ENCODE results near the gene PSAT1.

Gene PSAT1

DNA sequence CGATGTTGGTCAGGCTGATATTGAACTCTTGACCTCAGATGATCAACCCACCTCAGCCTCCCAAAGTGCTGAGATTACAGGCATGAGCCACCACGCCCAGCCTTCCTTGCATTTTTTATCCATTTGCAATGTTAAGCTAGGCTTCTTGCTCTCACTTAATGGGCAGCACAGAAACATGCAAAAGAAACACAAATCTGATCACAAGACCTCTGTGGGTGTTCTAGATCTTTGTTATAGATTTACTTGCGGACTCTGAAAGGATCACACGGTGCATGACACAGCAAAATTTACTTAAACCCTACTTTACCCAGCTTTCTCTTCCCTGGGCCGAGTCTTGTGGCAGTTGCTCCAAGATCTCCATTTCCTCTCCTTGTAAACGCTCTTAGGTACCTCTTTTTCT, 71.3 kb downstream of the PSAT1 start:
- no peak for FAIRE-seq

DNA sequence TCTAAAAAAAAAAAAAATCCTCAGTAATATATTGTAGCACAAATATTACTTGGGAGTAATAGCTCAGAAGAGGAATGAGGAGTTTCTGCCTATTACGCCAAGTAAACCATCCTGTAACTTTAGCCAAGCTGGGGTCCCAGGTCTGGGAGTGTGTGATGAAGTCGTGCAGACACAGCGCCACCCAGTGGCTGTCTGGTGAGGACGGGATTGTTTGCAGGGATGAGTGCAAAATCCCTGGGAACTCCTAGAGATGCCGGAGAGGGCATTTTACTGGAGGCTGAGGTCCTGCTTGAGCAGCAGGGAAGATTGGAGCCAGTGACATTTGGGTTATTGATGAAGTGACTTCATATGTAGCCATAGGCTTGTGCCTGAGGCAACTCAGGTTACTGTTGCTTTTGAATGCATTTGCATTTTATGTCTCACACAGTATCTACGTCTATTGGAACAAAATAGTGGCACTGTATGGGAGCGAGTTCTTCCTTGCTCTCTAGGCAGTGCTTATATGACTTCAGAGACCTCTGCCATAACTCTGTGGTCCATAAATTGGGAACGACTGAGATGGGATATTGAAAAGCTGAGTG, 72.8 kb downstream of the PSAT1 start:
- FAIRE-seq, result no peak

DNA sequence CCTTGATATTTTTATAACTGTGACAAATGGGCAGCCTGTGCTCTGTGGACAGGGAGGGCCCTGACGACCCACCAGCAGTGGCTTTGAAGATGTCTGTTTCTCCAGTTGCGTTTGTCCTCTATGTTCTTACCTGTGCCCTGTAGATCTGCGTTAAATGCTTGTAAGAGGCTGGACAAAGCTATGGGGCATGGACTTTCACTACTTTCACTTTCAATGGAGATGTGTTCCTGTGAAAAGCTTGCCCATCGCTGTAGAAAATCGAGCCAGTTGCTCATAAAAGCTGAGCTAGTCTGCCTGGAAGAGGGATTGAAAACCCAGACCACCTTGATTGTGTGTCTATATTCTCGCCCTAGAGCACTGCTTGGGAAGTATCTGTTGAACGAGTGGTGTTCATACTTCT, 74.1 kb downstream of the PSAT1 start:
- no peak for FAIRE-seq

DNA sequence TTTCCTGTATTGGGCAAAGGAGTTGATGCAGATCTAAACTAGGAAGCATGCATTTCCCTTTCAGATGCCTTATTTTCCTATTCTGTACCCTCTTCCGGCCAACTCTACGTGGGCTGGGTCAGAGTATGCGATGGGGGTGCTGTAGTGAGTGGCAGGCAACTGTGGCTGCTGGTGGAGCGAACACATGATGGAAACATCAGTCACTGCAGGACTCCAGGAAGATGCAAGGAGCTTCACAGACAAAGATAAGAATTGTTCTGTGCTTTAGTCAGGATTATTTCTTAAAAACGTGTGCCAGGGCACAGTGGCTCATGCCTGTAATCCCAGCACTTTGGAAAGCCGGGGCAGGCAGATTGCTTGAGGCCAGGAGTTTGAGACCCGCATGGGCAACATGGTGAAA, 75.1 kb downstream of the PSAT1 start:
- no peak for FAIRE-seq
